Tibial nerve (tissue), 3 donors: Measurements from ENCODE around the gene TRIM45.

Experiments
- POLR2A ChIP-seq, 2 donors: fragments of 450-650 bp; IDR thresholded peaks; one replicate each; pipeline ENCODE4 v1.6.1; 2017; ENCODE audit warnings: antibody characterized with exemption in 2 of 2, mild to moderate bottlenecking in 2 of 2, moderate library complexity in 2 of 2
- TF ChIP-seq, protein P1 (sequence below), 5 experiments: fragments of 200-600 bp in 3 of 5; fragments of 450-650 bp in 2 of 5; sonication (generic) in 3 of 5; IDR thresholded peaks; one replicate each; pipeline ENCODE4 v1.5.1; 2016 to 2019; ENCODE audit warnings: antibody characterized with exemption in 5 of 5, mild to moderate bottlenecking in 3 of 5, moderate library complexity in 2 of 5

DNA sequence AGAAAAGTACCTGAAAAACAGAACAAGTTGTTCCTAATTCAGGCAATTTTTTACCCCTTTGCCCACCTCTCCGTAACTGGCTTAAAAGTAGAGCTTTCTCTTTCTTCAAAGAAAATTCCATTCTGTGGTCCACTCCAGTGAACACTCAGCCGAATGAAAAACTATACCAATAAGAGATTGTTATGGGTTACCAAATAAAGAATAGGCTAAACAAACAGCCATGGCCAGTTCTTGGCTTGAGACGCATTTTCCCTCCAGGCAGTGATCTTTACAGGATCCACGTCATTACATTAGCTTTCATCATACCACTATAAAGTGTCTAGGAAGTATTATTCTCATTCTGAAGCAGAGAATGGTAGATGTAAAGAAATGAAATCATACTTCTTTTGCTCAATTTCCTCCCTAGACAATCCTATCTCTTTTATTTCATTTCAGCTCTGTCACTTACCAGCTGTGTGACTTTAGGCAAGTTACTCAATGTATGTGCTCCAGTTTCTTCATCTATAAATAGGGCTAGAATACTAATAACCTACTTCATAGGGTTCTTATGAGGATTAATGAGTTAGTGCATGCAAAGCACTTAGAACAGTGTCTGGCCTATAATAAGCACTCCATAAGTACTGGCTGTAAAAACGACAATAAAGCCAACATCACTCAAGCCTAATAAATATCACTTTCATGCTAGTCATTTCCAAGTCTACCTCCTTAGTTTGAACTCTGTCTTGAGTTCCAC is 26.5 kb upstream of the TRIM45 start:
- TF ChIP-seq, protein P1, sequence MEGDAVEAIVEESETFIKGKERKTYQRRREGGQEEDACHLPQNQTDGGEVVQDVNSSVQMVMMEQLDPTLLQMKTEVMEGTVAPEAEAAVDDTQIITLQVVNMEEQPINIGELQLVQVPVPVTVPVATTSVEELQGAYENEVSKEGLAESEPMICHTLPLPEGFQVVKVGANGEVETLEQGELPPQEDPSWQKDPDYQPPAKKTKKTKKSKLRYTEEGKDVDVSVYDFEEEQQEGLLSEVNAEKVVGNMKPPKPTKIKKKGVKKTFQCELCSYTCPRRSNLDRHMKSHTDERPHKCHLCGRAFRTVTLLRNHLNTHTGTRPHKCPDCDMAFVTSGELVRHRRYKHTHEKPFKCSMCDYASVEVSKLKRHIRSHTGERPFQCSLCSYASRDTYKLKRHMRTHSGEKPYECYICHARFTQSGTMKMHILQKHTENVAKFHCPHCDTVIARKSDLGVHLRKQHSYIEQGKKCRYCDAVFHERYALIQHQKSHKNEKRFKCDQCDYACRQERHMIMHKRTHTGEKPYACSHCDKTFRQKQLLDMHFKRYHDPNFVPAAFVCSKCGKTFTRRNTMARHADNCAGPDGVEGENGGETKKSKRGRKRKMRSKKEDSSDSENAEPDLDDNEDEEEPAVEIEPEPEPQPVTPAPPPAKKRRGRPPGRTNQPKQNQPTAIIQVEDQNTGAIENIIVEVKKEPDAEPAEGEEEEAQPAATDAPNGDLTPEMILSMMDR (IDR thresholded peaks at IDR 0.05), result no peak
- no peak for TF ChIP-seq POLR2A (IDR thresholded peaks at IDR 0.05)
